Left colon (tissue), 2 donors: ENCODE data around the gene GNAL. TPM values are rescaled to one million over a fixed set of nuclear protein-coding genes. Genes with fewer than 3 reads are reported as not detected.
A peak's percentile ranks its signal among the peaks of the same experiment; 100 is the strongest.
"Not testable (repeated sequence)": the region's sequence is repeated elsewhere in the genome, so short reads cannot be mapped to it uniquely, and the experiment has no call there.

Experiments
- ATAC-seq: fragments of 200-7000 bp; cut with Tn5 transposase; one replicate; pipeline ENCODE4 v1.9.1; 2020; ENCODE audit warnings: mild to moderate bottlenecking, moderate library complexity
- DNase-seq, 2 donors: peaks; one replicate each; pipeline ENCODE4 v3.0.0-alpha.2; 2020
- intact Hi-C, 2 donors: fragments of 100-400 bp; cut with DNase I in 1 of 2; cut with micrococcal nuclease in 1 of 2; formaldehyde crosslinking; loops; one replicate each; pipeline versions ENCODE4 v1.11.2 to v1.14.0; 2022; cut with DNase I, micrococcal nuclease
- long read RNA-seq: library from polyadenylated mRNA; unstranded; transcript quantifications from one replicate; pipeline ENCODE4 v2.0.0, GENCODE V29; 2021
- total RNA-seq, 2 donors: library from RNA; stranded (reverse); fragmentation: NEBNext Ultra II Directional; extraction: Animal tissue kit (Norgen Biotek cat#: 25700); gene quantifications; one replicate each; pipeline ENCODE4 v1.2.1, GENCODE V29; 2021
- donor health status: DM: no; HTN: no; CAD: no.
- donor health status: DM: yes; HTN: yes; CAD: no.

The GNAL gene
- total RNA-seq: 1 to 10 TPM; 1.5 to 4.4 TPM
- long read RNA-seq, partial matches to known transcripts: 0 of 2 reads
- long read RNA-seq, other reads (novel, unspliced or antisense): 2 of 2 reads

- intact Hi-C loops: no loop called here
- ATAC-seq (peak; percentile 97), DNase-seq (peak; percentile 68 to 79)
These were observed at the start of gene GNAL for GRCh38 chr18:11688972-11689668. TSS of gene GNAL (plus strand) at chr18:11689264. CDS start at chr18:11689564, 300 bp downstream.

GRCh38 chr18:11647310-11647709 is 41.8 kb upstream of the GNAL start:
- intact Hi-C loops, DNase-seq: not testable (repeated sequence)

GRCh38 chr18:11647804-11648203 is 41.3 kb upstream of the GNAL start:
- intact Hi-C loops, ATAC-seq, DNase-seq: not testable (repeated sequence)

More at GRCh38 chr18:11647310-11647709, 41.8 kb upstream of the GNAL start:
- ATAC-seq: not testable (repeated sequence)

GRCh38 chr18:11649839-11650238 is 39.2 kb upstream of the GNAL start:
- intact Hi-C loops: no loop called here
- ATAC-seq: no peak
- DNase-seq: no peak

GRCh38 chr18:11651899-11652298 is 37.2 kb upstream of the GNAL start:
- ATAC-seq (no peak), DNase-seq (no peak)
- intact Hi-C loops: no loop called here

- DNase-seq: no peak
- no peak for ATAC-seq
- intact Hi-C loops: no loop called here
These were observed 35.5 kb upstream of the GNAL start for GRCh38 chr18:11653521-11653920.

GRCh38 chr18:11654736-11655605 is 34.1 kb upstream of the GNAL start:
- ATAC-seq: peak; percentile 67
- intact Hi-C loops: no loop called here
- peak in 1 of 2 donors; percentile 69 for DNase-seq

- no peak for ATAC-seq
- intact Hi-C loops: no loop called here
- no peak for DNase-seq
These were observed 33.5 kb upstream of the GNAL start for GRCh38 chr18:11655606-11655932.

GRCh38 chr18:11657152-11657551 is 31.9 kb upstream of the GNAL start:
- intact Hi-C loops: no loop called here
- no peak for DNase-seq
- no peak for ATAC-seq

GRCh38 chr18:11657554-11657953 is 31.5 kb upstream of the GNAL start:
- DNase-seq (no peak), ATAC-seq (no peak)
- intact Hi-C loops: no loop called here

- intact Hi-C loops: no loop called here
- ATAC-seq: no peak
- no peak for DNase-seq
These were observed 31.0 kb upstream of the GNAL start for GRCh38 chr18:11658019-11658418.

GRCh38 chr18:11658989-11659388 is 30.1 kb upstream of the GNAL start:
- ATAC-seq: no peak
- no peak for DNase-seq
- intact Hi-C loops: no loop called here

- no peak for ATAC-seq
- no peak for DNase-seq
- intact Hi-C loops: no loop called here
These were observed 28.4 kb upstream of the GNAL start for GRCh38 chr18:11660691-11661090.

- intact Hi-C loops: no loop called here
- DNase-seq: no peak
- no peak for ATAC-seq
These were observed 27.6 kb upstream of the GNAL start for GRCh38 chr18:11661430-11661829.

- DNase-seq (no peak), ATAC-seq (no peak)
- intact Hi-C loops: no loop called here
These were observed 25.5 kb upstream of the GNAL start for GRCh38 chr18:11663439-11664029.

- intact Hi-C loops: no loop called here
- no peak for DNase-seq
- ATAC-seq: no peak
These were observed 24.8 kb upstream of the GNAL start for GRCh38 chr18:11664286-11664685.

- no peak for ATAC-seq
- intact Hi-C loops: no loop called here
- DNase-seq: no peak
These were observed 23.9 kb upstream of the GNAL start for GRCh38 chr18:11665146-11665545.

GRCh38 chr18:11665587-11665986 is 23.5 kb upstream of the GNAL start:
- no peak for ATAC-seq
- DNase-seq: no peak
- intact Hi-C loops: no loop called here

GRCh38 chr18:11666176-11666575 is 22.9 kb upstream of the GNAL start:
- DNase-seq (no peak), ATAC-seq (no peak)
- intact Hi-C loops: no loop called here

GRCh38 chr18:11666831-11667230 is 22.2 kb upstream of the GNAL start:
- DNase-seq: no peak
- ATAC-seq: no peak
- intact Hi-C loops: no loop called here
